Measurements from ENCODE around the gene PITX1. TPM values are rescaled to one million over a fixed set of nuclear protein-coding genes. Genes with fewer than 3 reads are reported as not detected.

Gene PITX1
- total and polyA plus RNA-seq, 2 donors (not counting 1 experiment from before 2014, with no cell fraction given) = 0.13 TPM; not detected in 1

GRCh38 chr5:135066781-135067180 is 32.8 kb upstream of the PITX1 start:
- Mint-ChIP-seq H3K27ac (no peak overlapping the region), H3K4me1 (no peaks in the 10 kb centered on the region), H3K27me3 (peaks cover 15% of the 10 kb centered on the region), H3K9me3 (ENCODE audit: insufficient read depth) (no peaks in the 10 kb centered on the region), H3K4me3 (no peak overlapping the region)
- Histone ChIP-seq H3K4me1 (ENCODE audit: control insufficient read depth in 2 of 2, insufficient read depth in 2 of 2, low read length in 2 of 2) (no peaks in the 10 kb centered on the region), H3K4me2 (replicated peaks; ENCODE audit: low read depth, low read length, poor library complexity, severe bottlenecking) (no peak overlapping the region), H3K27ac (ENCODE audit: low read length in 2 of 2) (no peak overlapping the region), H3K9ac (ENCODE audit: low read length) (no peak overlapping the region), H3K79me2 (ENCODE audit: control insufficient read depth, insufficient read depth, low read length) (no peaks in the 10 kb centered on the region), H3K36me3 (replicated peaks in 1 of 2; ENCODE audit: control extremely low read depth in 1 of 2, control insufficient read depth in 1 of 2, extremely low read depth in 1 of 2, insufficient read depth in 2 of 2, low read length in 1 of 2) (no peaks in the 10 kb centered on the region), H3K4me3 (ENCODE audit: control extremely low read depth in 1 of 5, extremely low read depth in 1 of 5, insufficient read depth in 1 of 5, low read depth in 2 of 5, low read length in 4 of 5) (no peak overlapping the region), H3K27me3 (replicated peaks in 1 of 4; ENCODE audit: control extremely low read depth in 1 of 4, control insufficient read depth in 3 of 4, insufficient read depth in 4 of 4, low read length in 3 of 4) (peaks cover 0 to 22% (median 1%) of the 10 kb centered on the region in 4 experiments), H2AFZ (ENCODE audit: insufficient read depth, low read depth, low read length, poor library complexity, severe bottlenecking) (no peak overlapping the region), H4K20me1 (ENCODE audit: control insufficient read depth, insufficient read depth, low read length, poor library complexity, severe bottlenecking) (no peaks in the 10 kb centered on the region), H3K9me3 (ENCODE audit: control extremely low read depth in 1 of 3, control insufficient read depth in 2 of 3, insufficient read depth in 1 of 3, low read length in 2 of 3) (peaks cover 0 to 2% (median 0%) of the 10 kb centered on the region in 3 donors)
- intact Hi-C loops (cut with micrococcal nuclease) = no loop called here
- ChIA-PET POLR2A (no interaction called here), CTCF (no interaction called here)
- TF ChIP-seq EZH2 (IDR thresholded peaks at IDR 0.05; ENCODE audit: borderline replicate concordance, insufficient read depth, low read depth, low read length, poor library complexity, severe bottlenecking) = no peak
- TF ChIP-seq CTCF (IDR thresholded peaks at IDR 0.05) = no peak
- ATAC-seq (ENCODE audit: low read depth) (no peak), DNase-seq (no peak)
- WGBS (ENCODE audit: insufficient coverage) = 94% methylated on average over 4 of the region's 5 CpGs

GRCh38 chr5:135065306-135066265 is 31.6 kb upstream of the PITX1 start:
- H3K4me1 ChIP-seq (ENCODE audit: control insufficient read depth in 2 of 2, insufficient read depth in 2 of 2, low read length in 2 of 2) = no peaks in the 10 kb centered on the region
- no peaks in the 10 kb centered on the region for H3K79me2 ChIP-seq (ENCODE audit: control insufficient read depth, insufficient read depth, low read length)
- POLR2A ChIA-PET = no interaction called here
- DNase-seq (no peak), ATAC-seq (ENCODE audit: low read depth) (no peak)
- WGBS (ENCODE audit: insufficient coverage) = 92% methylated on average over 13 of the region's 16 CpGs
- no peaks in the 10 kb centered on the region for H3K9me3 Mint-ChIP-seq (ENCODE audit: insufficient read depth)
- H3K27ac Mint-ChIP-seq = no peak overlapping the region
- H3K4me3 Mint-ChIP-seq = no peak overlapping the region
- H3K9me3 ChIP-seq (ENCODE audit: control extremely low read depth in 1 of 3, control insufficient read depth in 2 of 3, insufficient read depth in 1 of 3, low read length in 2 of 3) = peaks cover 0 to 2% (median 0%) of the 10 kb centered on the region in 3 donors
- H3K27me3 ChIP-seq (replicated peaks in 1 of 4; ENCODE audit: control extremely low read depth in 1 of 4, control insufficient read depth in 3 of 4, insufficient read depth in 4 of 4, low read length in 3 of 4) = peaks cover 0 to 31% (median 1%) of the 10 kb centered on the region in 4 experiments
- peaks cover 19% of the 10 kb centered on the region for H3K27me3 Mint-ChIP-seq
- H3K4me3 ChIP-seq (ENCODE audit: control extremely low read depth in 1 of 5, extremely low read depth in 1 of 5, insufficient read depth in 1 of 5, low read depth in 2 of 5, low read length in 4 of 5) = no peak overlapping the region
- no peak overlapping the region for H3K9ac ChIP-seq (ENCODE audit: low read length)
- CTCF ChIA-PET = no interaction called here
- H3K27ac ChIP-seq (ENCODE audit: low read length in 2 of 2) = no peak overlapping the region
- H3K4me1 Mint-ChIP-seq = no peaks in the 10 kb centered on the region
- TF ChIP-seq CTCF (IDR thresholded peaks at IDR 0.05) (no peak), EZH2 (IDR thresholded peaks at IDR 0.05; ENCODE audit: borderline replicate concordance, insufficient read depth, low read depth, low read length, poor library complexity, severe bottlenecking) (no peak)
- H3K4me2 ChIP-seq (replicated peaks; ENCODE audit: low read depth, low read length, poor library complexity, severe bottlenecking) = no peak overlapping the region
- H4K20me1 ChIP-seq (ENCODE audit: control insufficient read depth, insufficient read depth, low read length, poor library complexity, severe bottlenecking) = no peaks in the 10 kb centered on the region
- no peaks in the 10 kb centered on the region for H3K36me3 ChIP-seq (replicated peaks in 1 of 2; ENCODE audit: control extremely low read depth in 1 of 2, control insufficient read depth in 1 of 2, extremely low read depth in 1 of 2, insufficient read depth in 2 of 2, low read length in 1 of 2)
- intact Hi-C loops (cut with micrococcal nuclease) = no loop called here
- no peak overlapping the region for H2AFZ ChIP-seq (ENCODE audit: insufficient read depth, low read depth, low read length, poor library complexity, severe bottlenecking)
